WTC11 (cell line): ENCODE results near the gene COPS4. TPM values are rescaled to one million over a fixed set of nuclear protein-coding genes. Genes with fewer than 3 reads are reported as not detected.
A peak's percentile ranks its signal among the peaks of the same experiment; 100 is the strongest.
"Not testable (repeated sequence)": the region's sequence is repeated elsewhere in the genome, so short reads cannot be mapped to it uniquely, and the experiment has no call there.

Experiments used
- ATAC-seq: fragments of 200-7000 bp; cut with Tn5 transposase; 2 replicates; pipeline ENCODE4 v1.10.0; 2021; ENCODE audit warnings: mild to moderate bottlenecking, moderate library complexity
- CTCF ChIA-PET: fragments of 300-600 bp; sonication (Branson Sonifier 250); formaldehyde crosslinking; loops from one replicate; lab custom pipeline; 2021; ENCODE audit warnings: antibody characterized with exemption; lab: Charles Lee
- POLR2A ChIA-PET: fragments of 350-600 bp; sonication (Branson Sonifier 250); formaldehyde crosslinking; loops from one replicate; lab custom pipeline; 2021; ENCODE audit warnings: antibody characterized with exemption; lab: Charles Lee
- DNase-seq: peaks from one replicate; pipeline ENCODE4 v3.0.0; 2021; ENCODE audit warnings: low spot score
- H3K27ac Mint-ChIP-seq: 2 replicates; pipeline ENCODE4 v1.8.0; 2021; ENCODE audit warnings: mixed read lengths
- H3K27me3 Mint-ChIP-seq: 2 replicates; pipeline ENCODE4 v1.8.0; 2021; ENCODE audit warnings: low read depth, mild to moderate bottlenecking, moderate library complexity, mixed read lengths
- H3K36me3 Mint-ChIP-seq: 2 replicates; pipeline ENCODE4 v1.8.0; 2021; ENCODE audit warnings: mixed read lengths
- H3K4me1 Mint-ChIP-seq: 2 replicates; pipeline ENCODE4 v1.8.0; 2022; ENCODE audit warnings: mixed read lengths
- H3K4me3 Mint-ChIP-seq: 2 replicates; pipeline ENCODE4 v1.8.0; 2021; ENCODE audit warnings: mild to moderate bottlenecking, moderate library complexity, mixed read lengths
- H3K9me3 Mint-ChIP-seq: 2 replicates; pipeline ENCODE4 v1.8.0; 2021; ENCODE audit warnings: mixed read lengths
- AR ChIP-seq: fragments of 250-450 bp; sonication (Bioruptor Pico); IDR thresholded peaks from 2 replicates; pipeline ENCODE4 v1.9.0; 2021; ENCODE audit warnings: mild to moderate bottlenecking
- CREB1 ChIP-seq: sonication (generic); formaldehyde crosslinking; IDR thresholded peaks from 2 replicates; pipeline ENCODE4 v1.8.0; 2023; ENCODE audit warnings: mild to moderate bottlenecking, missing genetic modification reagents
- E2F1 ChIP-seq: sonication (generic); formaldehyde crosslinking; IDR thresholded peaks from 2 replicates; pipeline ENCODE4 v1.8.0; 2022; ENCODE audit warnings: mild to moderate bottlenecking, missing genetic modification reagents
- E2F4 ChIP-seq: sonication (generic); formaldehyde crosslinking; IDR thresholded peaks from 2 replicates; pipeline ENCODE4 v1.8.1; 2022; ENCODE audit warnings: low read depth, mild to moderate bottlenecking, moderate library complexity, missing genetic modification reagents, borderline replicate concordance
- FOXK1 ChIP-seq: sonication (generic); formaldehyde crosslinking; IDR thresholded peaks from 2 replicates; pipeline ENCODE4 v1.8.0; 2022; ENCODE audit warnings: mild to moderate bottlenecking, moderate library complexity, missing genetic modification reagents
- GRHL2 ChIP-seq: fragments of 250-450 bp; sonication (Bioruptor Pico); IDR thresholded peaks from 2 replicates; pipeline ENCODE4 v1.8.0; 2022; ENCODE audit warnings: mild to moderate bottlenecking, moderate library complexity; ENCODE audit not compliant: insufficient replicate concordance, severe bottlenecking
- HMGA2 ChIP-seq: fragments of 250-450 bp; sonication (Bioruptor Pico); IDR thresholded peaks from 2 replicates; pipeline ENCODE4 v1.4.0; 2021; ENCODE audit warnings: mild to moderate bottlenecking, moderate library complexity
- HMGXB4 ChIP-seq: sonication (generic); formaldehyde crosslinking; IDR thresholded peaks from 2 replicates; pipeline ENCODE4 v1.8.1; 2023; ENCODE audit warnings: mild to moderate bottlenecking, moderate library complexity, missing genetic modification reagents
- RELA ChIP-seq: sonication (generic); formaldehyde crosslinking; IDR thresholded peaks from 2 replicates; pipeline ENCODE4 v1.8.1; 2022; ENCODE audit warnings: missing genetic modification reagents, mild to moderate bottlenecking, borderline replicate concordance
- RORB ChIP-seq: fragments of 250-450 bp; sonication (Bioruptor Pico); IDR thresholded peaks from 2 replicates; pipeline ENCODE4 v1.9.0; 2021; ENCODE audit warnings: mild to moderate bottlenecking
- SMAD4 ChIP-seq: sonication (generic); formaldehyde crosslinking; IDR thresholded peaks from 2 replicates; pipeline ENCODE4 v1.8.0; 2022; ENCODE audit warnings: mild to moderate bottlenecking, missing genetic modification reagents
- SP1 ChIP-seq: sonication (generic); formaldehyde crosslinking; conservative IDR thresholded peaks from 2 replicates; pipeline ENCODE4 v1.8.1; 2022; ENCODE audit warnings: missing genetic modification reagents
- ZBTB21 ChIP-seq: sonication (generic); formaldehyde crosslinking; IDR thresholded peaks from 2 replicates; pipeline ENCODE4 v1.8.1; 2023; ENCODE audit warnings: mild to moderate bottlenecking, missing genetic modification reagents, borderline replicate concordance
- ZBTB43 ChIP-seq: sonication (generic); formaldehyde crosslinking; IDR thresholded peaks from 2 replicates; pipeline ENCODE4 v1.8.1; 2023; ENCODE audit warnings: mild to moderate bottlenecking, missing genetic modification reagents
- ZNF121 ChIP-seq: sonication (generic); formaldehyde crosslinking; IDR thresholded peaks from 2 replicates; pipeline ENCODE4 v1.8.0; 2023; ENCODE audit warnings: missing genetic modification reagents
- ZNF425 ChIP-seq: fragments of 250-450 bp; sonication (Bioruptor Pico); conservative IDR thresholded peaks from 2 replicates; pipeline ENCODE4 v1.9.0; 2021; ENCODE audit warnings: mild to moderate bottlenecking
- ZNF512 ChIP-seq: sonication (generic); formaldehyde crosslinking; IDR thresholded peaks from 2 replicates; pipeline ENCODE4 v1.8.1; 2022; ENCODE audit warnings: missing genetic modification reagents, borderline replicate concordance
- ZNF671 ChIP-seq: fragments of 250-450 bp; sonication (Bioruptor Pico); IDR thresholded peaks from 2 replicates; pipeline ENCODE4 v1.8.0; 2021; ENCODE audit warnings: mild to moderate bottlenecking
- total RNA-seq: library from RNA; stranded (reverse); gene quantifications from 3 replicates; pipeline ENCODE4 v1.2.3, GENCODE V29; 2021

The COPS4 gene
- total RNA-seq, 1 experiment from 2014 or later = 30.9 TPM

- TF ChIP-seq ZNF121 (CRISPR knock-in tag) = 0 out of 2 replicates have a peak, but pooled peaks have one; percentile 29
- DNase-seq, CTCF ChIA-PET, H3K9me3 Mint-ChIP-seq, H3K36me3 Mint-ChIP-seq, ATAC-seq, H3K27ac Mint-ChIP-seq, H3K27me3 Mint-ChIP-seq, H3K4me1 Mint-ChIP-seq, H3K4me3 Mint-ChIP-seq: not testable (repeated sequence)
- POLR2A ChIA-PET = interaction anchor here (0.6 kb wide), 1 partner anchor 72 kb away, joined by 6 read pairs; the partner anchor contains the start of gene PLAC8
Measured at GRCh38 chr4:83043157-83043556, 8.2 kb downstream of the COPS4 start.

- no peaks in the 10 kb centered on the region for H3K9me3 Mint-ChIP-seq
- ATAC-seq (no peak), DNase-seq (no peak)
- peaks cover 3% of the 10 kb centered on the region; the same call in 1 of the 2 replicates for H3K4me1 Mint-ChIP-seq
- CTCF ChIA-PET = no interaction called here
- H3K27ac Mint-ChIP-seq = no peak overlapping the region
- POLR2A ChIA-PET = no interaction called here
- no peak overlapping the region for H3K4me3 Mint-ChIP-seq
- H3K36me3 Mint-ChIP-seq = no peaks in the 10 kb centered on the region
- no peaks in the 10 kb centered on the region for H3K27me3 Mint-ChIP-seq
- TF ChIP-seq FOXK1 (CRISPR knock-in tag) (no peak), HMGXB4 (no peak), RORB (no peak), ZBTB21 (CRISPR knock-in tag) (no peak), RELA (no peak), ZNF512 (CRISPR knock-in tag) (no peak), SMAD4 (CRISPR knock-in tag) (no peak), SP1 (CRISPR knock-in tag) (no peak), HMGA2 (CRISPR knock-in tag) (no peak), ZBTB43 (CRISPR knock-in tag) (no peak), E2F4 (CRISPR knock-in tag) (no peak), ZNF121 (CRISPR knock-in tag) (no peak)
Measured at GRCh38 chr4:83043801-83044407, 8.9 kb downstream of the COPS4 start.

GRCh38 chr4:83046693-83047473, 11.9 kb downstream of the COPS4 start:
- H3K4me1 Mint-ChIP-seq = no peaks in the 10 kb centered on the region
- ChIA-PET CTCF (interaction anchor here (1.3 kb wide), 1 partner anchor 12 kb away, joined by 3 read pairs; the partner anchor contains the start of gene COPS4), POLR2A (interaction anchor here (0.7 kb wide), 1 partner anchor 1527 kb away, joined by 3 read pairs; no protein-coding TSS in a partner anchor)
- DNase-seq (no peak), ATAC-seq (no peak)
- H3K27ac Mint-ChIP-seq = no peak overlapping the region
- no peaks in the 10 kb centered on the region for H3K9me3 Mint-ChIP-seq
- H3K36me3 Mint-ChIP-seq = peaks cover 6% of the 10 kb centered on the region; the same call in 1 of the 2 replicates
- H3K27me3 Mint-ChIP-seq = no peaks in the 10 kb centered on the region
- H3K4me3 Mint-ChIP-seq = no peak overlapping the region
- TF ChIP-seq E2F1 (CRISPR knock-in tag) (no peak), CREB1 (CRISPR knock-in tag) (no peak), SMAD4 (CRISPR knock-in tag) (no peak), ZNF671 (CRISPR knock-in tag) (no peak), GRHL2 (CRISPR knock-in tag) (no peak), ZNF425 (CRISPR knock-in tag) (no peak), AR (CRISPR knock-in tag) (no peak)
